Colonic mucosa (tissue), 4 donors: ENCODE data around the gene TMEM266. TPM values are rescaled to one million over a fixed set of nuclear protein-coding genes. Genes with fewer than 3 reads are reported as not detected.

ENCODE experiments used
- DNase-seq: peaks from one replicate; pipeline ENCODE4 v3.0.0-alpha.2; 2020
- H3K27ac ChIP-seq: fragments of 200-600 bp; one replicate; pipeline ENCODE4 v1.8.0; 2021
- H3K27me3 ChIP-seq: fragments of 200-600 bp; one replicate; pipeline ENCODE4 v1.8.0; 2021
- H3K36me3 ChIP-seq: fragments of 200-600 bp; one replicate; pipeline ENCODE4 v1.8.0; 2021
- H3K4me1 ChIP-seq: fragments of 200-600 bp; one replicate; pipeline ENCODE4 v1.8.0; 2021; ENCODE audit warnings: mild to moderate bottlenecking
- H3K4me3 ChIP-seq: fragments of 200-600 bp; one replicate; pipeline ENCODE4 v1.8.0; 2021
- H3K9ac ChIP-seq, 2 donors: one replicate each; pipeline ENCODE4 v1.7.0; 2013; ENCODE audit warnings: control low read depth in 2 of 2, low read depth in 2 of 2, low read length in 2 of 2
- H3K9me3 ChIP-seq: fragments of 200-600 bp; one replicate; pipeline ENCODE4 v1.8.0; 2021
- intact Hi-C: fragments of 100-400 bp; cut with DNase I; formaldehyde crosslinking; loops from one replicate; pipeline ENCODE4 v1.14.1; 2022
- total RNA-seq, 2 donors: library from RNA; stranded (reverse); fragmentation: NEBNext Ultra II Directional in 1 of 2; extraction: Animal tissue kit (Norgen Biotek cat#: 25700) in 1 of 2; gene quantifications; one replicate each; pipeline ENCODE4 v1.2.1, GENCODE V29; 2021
- TF ChIP-seq, protein P1 (sequence below): fragments of 200-600 bp; IDR thresholded peaks from one replicate; pipeline ENCODE4 v1.8.0; 2022; ENCODE audit warnings: antibody characterized with exemption, mild to moderate bottlenecking
- donor health status: healthy.
- donor health status: DM: no; HTN: no; CAD: no.
- donor health status: DM: no; HTN: no; CAD: no.

The TMEM266 gene
- total RNA-seq, 2 donors from 2014 or later: not detected

DNA sequence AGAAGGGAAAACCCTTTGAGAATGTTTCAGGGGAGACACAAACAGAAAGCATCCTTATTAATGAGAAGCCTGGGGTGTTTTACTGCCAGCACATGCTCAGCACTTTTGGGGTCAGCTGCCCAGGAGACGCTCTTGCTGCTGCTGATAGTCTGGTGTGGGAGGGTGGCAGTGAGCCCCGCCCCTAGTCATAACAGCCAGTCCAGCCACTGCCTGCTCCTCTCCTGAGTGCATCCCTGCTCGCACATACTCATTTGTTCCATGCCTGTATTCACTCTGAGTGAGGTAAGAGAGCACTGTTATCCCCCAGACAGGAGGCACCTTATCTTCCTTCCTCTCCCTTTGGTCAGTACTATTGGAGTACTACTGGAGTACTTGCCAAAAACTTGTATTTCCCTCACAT is 150.2 kb downstream of the TMEM266 start:
- H3K27me3 ChIP-seq: no peaks in the 10 kb centered on the region
- H3K36me3 ChIP-seq: peaks cover 3% of the 10 kb centered on the region
- H3K4me3 ChIP-seq: no peak overlapping the region
- DNase-seq: no peak
- intact Hi-C loops: no loop called here
- no peak overlapping the region for H3K27ac ChIP-seq
- no peaks in the 10 kb centered on the region for H3K9me3 ChIP-seq
- H3K4me1 ChIP-seq: no peaks in the 10 kb centered on the region
- TF ChIP-seq, protein P1, sequence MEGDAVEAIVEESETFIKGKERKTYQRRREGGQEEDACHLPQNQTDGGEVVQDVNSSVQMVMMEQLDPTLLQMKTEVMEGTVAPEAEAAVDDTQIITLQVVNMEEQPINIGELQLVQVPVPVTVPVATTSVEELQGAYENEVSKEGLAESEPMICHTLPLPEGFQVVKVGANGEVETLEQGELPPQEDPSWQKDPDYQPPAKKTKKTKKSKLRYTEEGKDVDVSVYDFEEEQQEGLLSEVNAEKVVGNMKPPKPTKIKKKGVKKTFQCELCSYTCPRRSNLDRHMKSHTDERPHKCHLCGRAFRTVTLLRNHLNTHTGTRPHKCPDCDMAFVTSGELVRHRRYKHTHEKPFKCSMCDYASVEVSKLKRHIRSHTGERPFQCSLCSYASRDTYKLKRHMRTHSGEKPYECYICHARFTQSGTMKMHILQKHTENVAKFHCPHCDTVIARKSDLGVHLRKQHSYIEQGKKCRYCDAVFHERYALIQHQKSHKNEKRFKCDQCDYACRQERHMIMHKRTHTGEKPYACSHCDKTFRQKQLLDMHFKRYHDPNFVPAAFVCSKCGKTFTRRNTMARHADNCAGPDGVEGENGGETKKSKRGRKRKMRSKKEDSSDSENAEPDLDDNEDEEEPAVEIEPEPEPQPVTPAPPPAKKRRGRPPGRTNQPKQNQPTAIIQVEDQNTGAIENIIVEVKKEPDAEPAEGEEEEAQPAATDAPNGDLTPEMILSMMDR: no peak
- H3K9ac ChIP-seq: no peak overlapping the region

DNA sequence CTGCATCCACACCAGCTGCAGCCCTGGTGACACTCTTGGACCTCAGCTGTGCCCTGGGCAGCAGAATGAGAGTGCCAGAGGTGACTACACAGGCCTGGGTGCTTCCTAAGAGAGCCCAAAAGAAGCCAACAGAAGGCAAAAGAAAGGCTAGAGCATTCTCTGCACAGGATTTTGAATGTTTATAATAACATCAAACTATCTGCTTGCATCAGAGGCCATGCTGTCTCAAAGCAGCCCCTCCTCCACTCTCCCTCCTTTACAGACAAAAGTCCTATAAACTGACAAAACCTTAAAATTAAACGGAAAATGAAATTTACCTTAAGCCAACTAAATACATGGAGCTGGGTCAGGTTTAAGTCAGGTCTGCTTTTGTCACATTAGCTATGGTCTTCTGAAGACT is 155.8 kb downstream of the TMEM266 start:
- Histone ChIP-seq H3K27ac (no peak overlapping the region), H3K4me1 (no peaks in the 10 kb centered on the region), H3K27me3 (no peaks in the 10 kb centered on the region), H3K9ac (no peak overlapping the region), H3K4me3 (no peak overlapping the region), H3K36me3 (peaks cover 11% of the 10 kb centered on the region), H3K9me3 (no peaks in the 10 kb centered on the region)
- no peak for DNase-seq
- TF ChIP-seq, protein P1: no peak
- intact Hi-C loops: no loop called here

DNA sequence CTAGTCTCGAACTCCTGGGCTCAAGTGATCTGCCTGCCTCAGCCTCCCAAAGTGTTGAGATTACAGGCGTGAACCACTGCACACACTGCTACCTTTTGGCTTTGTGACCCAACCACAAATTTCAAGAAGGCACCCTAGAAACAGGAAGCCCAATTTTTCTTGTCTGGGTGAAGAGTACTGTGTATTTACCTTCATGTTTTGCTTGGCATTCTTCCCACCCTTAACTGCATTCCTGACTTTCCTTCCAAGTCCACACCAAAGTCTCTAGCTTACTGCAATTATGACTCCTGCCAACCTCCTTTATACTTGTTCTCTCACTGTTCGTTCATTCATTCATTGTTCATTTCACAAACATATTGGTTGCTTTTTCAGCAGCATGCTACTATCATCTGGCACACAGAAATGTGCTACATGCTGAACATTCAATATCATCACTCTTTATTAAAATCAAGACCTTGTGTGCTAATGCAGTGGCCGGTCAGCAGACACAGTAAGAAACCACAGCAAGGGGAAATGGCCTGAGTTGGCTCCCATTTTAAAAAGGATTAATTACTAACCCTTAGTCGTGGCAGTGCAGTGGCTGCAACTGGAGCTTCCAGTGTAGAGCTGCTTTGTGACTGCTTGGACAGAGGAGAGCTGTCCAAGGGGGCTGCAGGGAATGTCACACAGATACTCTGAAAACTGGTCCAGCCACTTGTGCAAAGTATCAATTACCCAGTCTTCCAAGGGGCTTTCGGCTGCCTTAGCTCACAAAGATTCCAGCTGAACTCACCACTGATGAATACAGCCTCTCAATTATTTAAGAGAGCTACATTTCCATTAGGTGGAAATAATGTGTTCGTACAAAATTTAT is 157.5 kb downstream of the TMEM266 start:
- TF ChIP-seq, protein P1: no peak
- Histone ChIP-seq H3K9ac (no peak overlapping the region), H3K4me3 (no peak overlapping the region), H3K27me3 (no peaks in the 10 kb centered on the region), H3K9me3 (no peaks in the 10 kb centered on the region), H3K36me3 (peaks cover 11% of the 10 kb centered on the region), H3K27ac (no peak overlapping the region), H3K4me1 (no peaks in the 10 kb centered on the region)
- intact Hi-C loops: no loop called here
- no peak for DNase-seq

DNA sequence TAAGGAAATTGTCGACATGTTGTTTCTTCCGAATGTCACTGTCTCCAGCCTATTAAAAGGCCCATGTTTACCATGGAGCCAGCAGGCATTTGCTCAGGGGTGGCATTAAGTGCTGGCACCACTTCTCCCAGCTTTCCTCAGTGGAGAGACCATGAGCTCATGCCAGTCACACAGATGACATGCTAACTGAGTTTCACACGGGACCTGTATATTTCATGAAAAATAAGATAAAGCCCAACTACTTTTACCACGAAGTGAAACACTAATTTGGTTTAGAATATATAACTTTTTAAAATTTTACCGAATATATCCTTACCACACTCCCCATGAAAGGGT is 158.1 kb downstream of the TMEM266 start:
- H3K4me1 ChIP-seq: no peaks in the 10 kb centered on the region
- no peak overlapping the region for H3K27ac ChIP-seq
- no peak overlapping the region for H3K9ac ChIP-seq
- no peak for DNase-seq
- TF ChIP-seq, protein P1: no peak
- no peaks in the 10 kb centered on the region for H3K27me3 ChIP-seq
- no peaks in the 10 kb centered on the region for H3K9me3 ChIP-seq
- peaks cover 11% of the 10 kb centered on the region for H3K36me3 ChIP-seq
- H3K4me3 ChIP-seq: no peak overlapping the region
- intact Hi-C loops: no loop called here

DNA sequence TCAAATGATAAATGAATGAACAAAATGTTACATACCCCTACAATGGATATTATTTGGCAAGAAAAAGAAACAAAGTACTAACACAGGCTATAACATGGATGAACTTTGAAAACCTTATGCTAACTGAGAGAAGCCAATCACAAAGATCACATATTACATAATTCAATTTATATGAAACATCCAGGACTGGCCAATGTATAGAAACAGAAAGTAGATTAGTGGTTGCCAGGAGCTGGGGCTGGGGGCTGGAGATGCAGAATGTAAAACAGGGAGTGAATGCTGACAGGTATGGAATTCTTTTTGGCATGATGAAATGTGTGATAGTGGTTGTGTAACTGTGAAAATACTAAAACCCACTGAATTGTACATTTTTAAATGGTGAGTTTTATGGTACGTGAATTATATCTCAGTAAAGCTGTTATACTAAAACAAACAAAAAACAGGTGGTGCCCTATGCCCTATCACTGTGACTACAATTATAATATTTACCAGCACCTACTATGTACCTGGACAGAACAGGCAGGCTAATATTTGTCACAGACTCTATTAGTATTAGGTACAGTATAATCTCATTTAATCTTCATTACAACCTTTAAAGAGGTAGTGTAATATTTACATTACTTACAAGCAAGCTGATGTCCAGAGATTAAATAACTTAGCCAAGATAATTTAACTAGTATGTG is 161.4 kb downstream of the TMEM266 start:
- intact Hi-C loops: no loop called here
- no peaks in the 10 kb centered on the region for H3K9me3 ChIP-seq
- no peak overlapping the region for H3K4me3 ChIP-seq
- no peak overlapping the region for H3K27ac ChIP-seq
- no peaks in the 10 kb centered on the region for H3K27me3 ChIP-seq
- TF ChIP-seq, protein P1: no peak
- H3K4me1 ChIP-seq: no peaks in the 10 kb centered on the region
- no peaks in the 10 kb centered on the region for H3K36me3 ChIP-seq
- DNase-seq: no peak
- no peak overlapping the region for H3K9ac ChIP-seq
